HCT116 (cell line): Measurements from ENCODE around the gene RIPOR2. TPM values are rescaled to one million over a fixed set of nuclear protein-coding genes. Genes with fewer than 3 reads are reported as not detected.

Source experiments
- ATAC-seq: fragments of 200-7000 bp; cut with Tn5 transposase; 2 replicates; pipeline ENCODE4 v1.9.1; 2020; ENCODE audit warnings: mild to moderate bottlenecking, moderate library complexity
- BruUV-seq: library from RNA; stranded (reverse); fragments of 400-500 nt; replicated peaks from 2 replicates; lab custom pipeline; 2021; lab: Mats Ljungman, UMichigan
- CTCF ChIA-PET: fragments of 300-600 bp; sonication (Branson Sonifier 250); formaldehyde crosslinking; loops from one replicate; lab custom pipeline; 2021; ENCODE audit warnings: antibody characterized with exemption; lab: Charles Lee
- POLR2A ChIA-PET: fragments of 300-600, 350-600 bp; sonication (Branson Sonifier 250); formaldehyde crosslinking; loops from one replicate; lab custom pipeline; 2021; ENCODE audit warnings: antibody characterized with exemption; lab: Charles Lee
- RAD21 ChIA-PET, 2 experiments: fragments of 300-600 bp; sonication (Branson Sonifier 250); formaldehyde crosslinking; loops; one replicate each; lab custom pipeline; 2023; ENCODE audit warnings: low total read pairs in 2 of 2; ENCODE audit not compliant: uncharacterized antibody in 2 of 2, unreplicated experiment in 2 of 2, low non-redundant PET in 1 of 2; lab: Charles Lee
- DNase-seq: peaks from one replicate; pipeline ENCODE4 v3.0.0-alpha.2; 2010; ENCODE audit warnings: low read depth, low spot score
- H2AFZ ChIP-seq: fragments of 200-600 bp; shearing (Covaris generic), sonication (generic); 2 replicates; pipeline ENCODE4 v1.6.1; 2017; ENCODE audit warnings: low read depth, mixed run types, mixed read lengths, antibody characterized with exemption, low read length; ENCODE audit not compliant: poor library complexity, severe bottlenecking
- H3K27ac ChIP-seq: 2 replicates; pipeline ENCODE4 v1.5.1; 2012; ENCODE audit warnings: low read depth, low read length
- H3K27me3 ChIP-seq: fragments of 200-600 bp; sonication (generic); 2 replicates; pipeline ENCODE4 v1.6.1; 2016; ENCODE audit warnings: mixed run types, low read length, mixed read lengths; ENCODE audit not compliant: insufficient read depth
- H3K36me3 ChIP-seq, 2 experiments: fragments of 200-500 bp in 1 of 2; fragments of 200-600 bp in 1 of 2; sonication (Bioruptor generic) in 1 of 2; sonication (generic) in 1 of 2; 2 replicates each; pipeline versions ENCODE4 v1.5.1 to v1.6.1; 2014 to 2016; ENCODE audit warnings: low read length in 2 of 2, inconsistent platforms in 1 of 2, mixed read lengths in 1 of 2, mixed run types in 1 of 2; ENCODE audit not compliant: insufficient read depth in 2 of 2, control insufficient read depth in 1 of 2
- H3K4me1 ChIP-seq, 2 experiments: fragments of 200-600 bp in 1 of 2; sonication (generic) in 1 of 2; 2 replicates each; pipeline versions ENCODE4 v1.5.1 to v1.6.1; 2012 to 2017; ENCODE audit warnings: low read length in 2 of 2, inconsistent platforms in 1 of 2, mild to moderate bottlenecking in 1 of 2, mixed read lengths in 1 of 2, mixed run types in 1 of 2, moderate library complexity in 1 of 2; ENCODE audit not compliant: insufficient read depth in 2 of 2, control insufficient read depth in 1 of 2
- H3K4me2 ChIP-seq: fragments of 200-600 bp; sonication (generic); 2 replicates; pipeline ENCODE4 v1.6.1; 2017; ENCODE audit warnings: mixed run types, low read length, mixed read lengths
- H3K4me3 ChIP-seq, 2 experiments: fragments of 200-600 bp in 1 of 2; sonication (generic) in 1 of 2; replicated peaks in 1 of 2; 2 replicates each; pipeline ENCODE4 v1.5.1; 2011 to 2016; ENCODE audit warnings: low read length in 2 of 2, control low read depth in 1 of 2, low read depth in 1 of 2, mild to moderate bottlenecking in 1 of 2, mixed read lengths in 1 of 2, mixed run types in 1 of 2
- H3K79me2 ChIP-seq: fragments of 200-600 bp; sonication (generic); 2 replicates; pipeline ENCODE4 v1.6.1; 2017; ENCODE audit warnings: mild to moderate bottlenecking, mixed run types, low read length, moderate library complexity, mixed read lengths; ENCODE audit not compliant: insufficient read depth
- H3K9ac ChIP-seq: fragments of 200-600 bp; sonication (generic); 2 replicates; pipeline ENCODE4 v1.6.1; 2016; ENCODE audit warnings: low read length, mixed read lengths
- H3K9me2 ChIP-seq: fragments of 200-600 bp; sonication (generic), shearing (Covaris generic); 2 replicates; pipeline ENCODE4 v1.6.1; 2017; ENCODE audit warnings: mixed run types, mild to moderate bottlenecking, moderate library complexity; ENCODE audit not compliant: insufficient read depth
- H3K9me3 ChIP-seq, 2 experiments: fragments of 200-500 bp in 1 of 2; fragments of 200-600 bp in 1 of 2; sonication (Bioruptor generic) in 1 of 2; sonication (generic) in 1 of 2; 2 replicates each; pipeline ENCODE4 v1.6.1; 2014 to 2017; ENCODE audit warnings: low read length in 2 of 2, mixed read lengths in 2 of 2, inconsistent platforms in 1 of 2, low read depth in 1 of 2, mild to moderate bottlenecking in 1 of 2, mixed run types in 1 of 2, moderate library complexity in 1 of 2; ENCODE audit not compliant: control insufficient read depth in 1 of 2, insufficient read depth in 1 of 2
- H4K20me1 ChIP-seq: fragments of 200-600 bp; sonication (generic), shearing (Covaris generic); 2 replicates; pipeline ENCODE4 v1.6.1; 2017; ENCODE audit warnings: mixed run types, mild to moderate bottlenecking, moderate library complexity; ENCODE audit not compliant: insufficient read depth
- CBX3 ChIP-seq: IDR thresholded peaks from 2 replicates; pipeline ENCODE4 v1.6.1; 2012; ENCODE audit warnings: low read depth
- CEBPB ChIP-seq: IDR thresholded peaks from 2 replicates; pipeline ENCODE4 v1.6.1; 2012; ENCODE audit warnings: low read depth
- EZH2phosphoT487 ChIP-seq: fragments of 200-600 bp; IDR thresholded peaks from 2 replicates; pipeline ENCODE4 v1.6.1; 2018; ENCODE audit warnings: antibody characterized with exemption, borderline replicate concordance
- POLR2A ChIP-seq: IDR thresholded peaks from 2 replicates; pipeline ENCODE4 v1.7.0; 2011; ENCODE audit warnings: borderline replicate concordance; ENCODE audit not compliant: insufficient read depth, insufficient read length; ENCODE audit errors: extremely low read depth
- REST ChIP-seq: IDR thresholded peaks from 2 replicates; pipeline ENCODE4 v1.6.1; 2012; ENCODE audit warnings: low read depth
- SRF ChIP-seq: IDR thresholded peaks from 2 replicates; pipeline ENCODE4 v1.6.1; 2012; ENCODE audit warnings: low read depth
- ZBTB33 ChIP-seq: IDR thresholded peaks from 2 replicates; pipeline ENCODE4 v1.6.1; 2011; ENCODE audit warnings: mild to moderate bottlenecking, low read length, moderate library complexity; ENCODE audit not compliant: insufficient replicate concordance; ENCODE audit errors: extremely low read depth
- ZNF274 ChIP-seq: fragments of 200-500 bp; sonication (Bioruptor generic); IDR thresholded peaks from 2 replicates; pipeline ENCODE4 v1.6.1; 2014; ENCODE audit warnings: mild to moderate bottlenecking, low read depth, low read length, inconsistent platforms
- intact Hi-C: fragments of 100-400 bp; cut with micrococcal nuclease; formaldehyde crosslinking; loops from 2 replicates; pipeline ENCODE4 v1.10.0; 2022
- total RNA-seq: library from RNA; stranded (reverse); gene quantifications from one replicate; pipeline ENCODE4 v1.2.1, GENCODE V29; 2021; ENCODE audit not compliant: unreplicated experiment
- TF ChIP-seq, protein P1 (sequence below): IDR thresholded peaks from 2 replicates; pipeline ENCODE4 v1.6.1; 2012
- TF ChIP-seq, protein P2 (sequence below): IDR thresholded peaks from 2 replicates; pipeline ENCODE4 v1.6.1; 2012

The RIPOR2 gene
- total RNA-seq, 1 experiment from 2014 or later: 0.44 TPM

DNA sequence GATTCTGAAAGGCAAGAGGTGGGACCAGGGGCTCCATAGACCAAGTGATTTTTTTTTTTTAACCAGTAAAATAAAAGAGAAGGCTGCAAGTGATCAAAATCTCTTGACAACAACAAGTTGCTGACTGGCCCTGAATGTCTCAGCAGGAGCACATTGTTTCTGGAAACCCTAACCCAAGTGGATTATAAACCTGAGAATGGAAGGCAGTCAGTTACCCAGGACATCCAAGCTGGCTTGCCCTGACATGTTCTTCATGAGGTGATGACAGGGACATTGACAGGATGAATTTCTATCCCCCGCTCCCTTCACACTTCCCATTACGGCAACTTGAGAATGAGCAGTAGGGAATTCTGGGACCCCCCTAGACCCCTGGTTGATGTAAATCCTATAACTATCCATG, 49.6 kb upstream of the RIPOR2 start:
- RAD21 ChIA-PET: no interaction called here
- intact Hi-C loops: no loop called here
- no peaks in the 10 kb centered on the region for H3K27me3 ChIP-seq
- POLR2A ChIA-PET: no interaction called here
- BruUV-seq: no TSS peak
- no peak for TF ChIP-seq CBX3
- TF ChIP-seq SRF: no peak
- TF ChIP-seq EZH2phosphoT487: no peak
- no peak for TF ChIP-seq POLR2A
- no peak for TF ChIP-seq ZNF274
- no peak for TF ChIP-seq CEBPB
- TF ChIP-seq, all 23 proteins: peak for 0
- H3K27ac ChIP-seq: no peak overlapping the region
- no peaks in the 10 kb centered on the region for H3K9me3 ChIP-seq
- no peaks in the 10 kb centered on the region for H3K79me2 ChIP-seq
- 0 out of 4 replicates have a peak, but pooled peaks cover 0 to 4% of the 10 kb centered on the region in 2 experiments for H3K4me1 ChIP-seq
- CTCF ChIA-PET: no interaction called here
- no peaks in the 10 kb centered on the region for H3K9me2 ChIP-seq
- H3K4me2 ChIP-seq: no peak overlapping the region
- no peak for DNase-seq
- no peak for ATAC-seq
- H3K9ac ChIP-seq: no peak overlapping the region
- no peaks in the 10 kb centered on the region for H4K20me1 ChIP-seq
- no peak overlapping the region for H2AFZ ChIP-seq
- no peak overlapping the region for H3K4me3 ChIP-seq
- H3K36me3 ChIP-seq: no peaks in the 10 kb centered on the region

- intact Hi-C loops: no loop called here
- BruUV-seq: no TSS peak
- Histone ChIP-seq H3K9ac (no peak overlapping the region), H4K20me1 (no peaks in the 10 kb centered on the region), H3K9me3 (no peaks in the 10 kb centered on the region), H3K4me1 (0 out of 4 replicates have a peak, but pooled peaks cover 0 to 4% of the 10 kb centered on the region in 2 experiments), H3K79me2 (no peaks in the 10 kb centered on the region), H2AFZ (no peak overlapping the region), H3K4me3 (no peak overlapping the region), H3K27me3 (no peaks in the 10 kb centered on the region), H3K36me3 (no peaks in the 10 kb centered on the region)
- ATAC-seq: no peak
- ChIA-PET RAD21 (no interaction called here), POLR2A (no interaction called here)
- no peak for TF ChIP-seq CBX3
- TF ChIP-seq, protein P1, sequence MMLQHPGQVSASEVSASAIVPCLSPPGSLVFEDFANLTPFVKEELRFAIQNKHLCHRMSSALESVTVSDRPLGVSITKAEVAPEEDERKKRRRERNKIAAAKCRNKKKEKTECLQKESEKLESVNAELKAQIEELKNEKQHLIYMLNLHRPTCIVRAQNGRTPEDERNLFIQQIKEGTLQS: no peak
- TF ChIP-seq REST: no peak
- TF ChIP-seq, protein P2, sequence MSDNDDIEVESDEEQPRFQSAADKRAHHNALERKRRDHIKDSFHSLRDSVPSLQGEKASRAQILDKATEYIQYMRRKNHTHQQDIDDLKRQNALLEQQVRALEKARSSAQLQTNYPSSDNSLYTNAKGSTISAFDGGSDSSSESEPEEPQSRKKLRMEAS: no peak
- TF ChIP-seq ZBTB33: no peak
- TF ChIP-seq, all 23 proteins: peak for 0
- Histone ChIP-seq H3K9me2 (no peaks in the 10 kb centered on the region), H3K27ac (no peak overlapping the region), H3K4me2 (no peak overlapping the region)
- CTCF ChIA-PET: interaction anchor here (1.6 kb wide), 1 partner anchor 9 kb away, joined by 7 read pairs; no protein-coding TSS in a partner anchor
- no peak for DNase-seq
Observed at GRCh38 chr6:24982231-24982630, 46.5 kb upstream of the RIPOR2 start.
